Amniotic stem cell (primary cell): ENCODE data around the gene PRRT3.
A peak's percentile ranks its signal among the peaks of the same experiment; 100 is the strongest.
"Not testable (repeated sequence)": the region's sequence is repeated elsewhere in the genome, so short reads cannot be mapped to it uniquely, and the experiment has no call there.

Source experiments
- DNase-seq: peaks from one replicate; lab custom pipeline; 2025; lab: John Stamatoyannopoulos, UW

Gene PRRT3

DNA sequence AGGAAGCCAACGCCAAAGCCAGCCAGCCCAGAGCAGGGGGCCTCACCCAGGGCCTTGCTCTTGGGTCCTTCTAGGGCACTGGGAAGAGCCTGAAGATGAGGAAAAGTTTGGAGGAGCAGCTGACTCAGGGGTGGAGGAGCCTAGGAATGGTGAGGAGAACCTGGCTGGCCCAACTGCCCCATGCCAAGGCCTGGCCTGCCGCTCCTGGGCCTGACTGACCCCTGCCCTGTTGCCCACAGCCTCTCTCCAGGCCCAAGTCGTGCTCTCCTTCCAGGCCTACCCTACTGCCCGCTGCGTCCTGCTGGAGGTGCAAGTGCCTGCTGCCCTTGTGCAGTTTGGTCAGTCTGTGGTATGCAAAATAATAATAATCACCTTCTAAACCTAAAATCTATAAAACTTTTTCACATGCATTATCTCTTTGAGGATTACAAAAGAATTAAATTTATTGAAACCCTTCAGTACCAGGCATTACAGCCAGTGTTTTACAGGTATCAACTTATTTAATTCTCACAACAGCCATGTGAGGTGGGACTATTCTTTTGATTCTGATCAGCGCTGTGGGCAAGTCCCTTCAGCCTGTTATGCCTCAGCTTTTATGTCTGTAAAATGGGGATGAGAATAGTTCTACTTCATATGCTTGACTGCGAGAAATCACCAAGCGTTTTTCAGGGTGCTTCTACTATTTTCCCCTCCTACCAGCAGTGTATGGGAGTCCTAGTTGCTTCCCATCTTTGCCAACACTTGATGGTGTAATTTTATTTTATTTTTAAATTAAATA is 33.8 kb downstream of the PRRT3 start:
- no peak for DNase-seq

DNA sequence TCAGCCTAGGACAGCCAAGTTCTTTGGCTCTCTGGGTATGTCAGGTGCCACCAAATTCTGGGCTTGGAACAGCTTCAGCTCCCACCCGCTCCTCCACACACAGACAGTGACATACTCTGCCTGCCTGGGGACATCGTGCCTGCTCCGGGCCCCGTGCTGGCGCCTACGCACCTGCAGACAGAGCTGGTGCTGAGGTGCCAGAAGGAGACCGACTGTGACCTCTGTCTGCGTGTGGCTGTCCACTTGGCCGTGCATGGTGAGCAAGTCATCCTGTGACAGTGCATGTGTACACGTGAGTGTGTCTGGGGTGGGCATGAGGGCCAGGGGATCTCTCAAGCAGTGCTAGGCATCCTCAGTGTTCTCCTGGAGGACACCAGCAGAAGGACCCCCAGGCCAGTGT is 34.4 kb downstream of the PRRT3 start:
- no peak for DNase-seq

DNA sequence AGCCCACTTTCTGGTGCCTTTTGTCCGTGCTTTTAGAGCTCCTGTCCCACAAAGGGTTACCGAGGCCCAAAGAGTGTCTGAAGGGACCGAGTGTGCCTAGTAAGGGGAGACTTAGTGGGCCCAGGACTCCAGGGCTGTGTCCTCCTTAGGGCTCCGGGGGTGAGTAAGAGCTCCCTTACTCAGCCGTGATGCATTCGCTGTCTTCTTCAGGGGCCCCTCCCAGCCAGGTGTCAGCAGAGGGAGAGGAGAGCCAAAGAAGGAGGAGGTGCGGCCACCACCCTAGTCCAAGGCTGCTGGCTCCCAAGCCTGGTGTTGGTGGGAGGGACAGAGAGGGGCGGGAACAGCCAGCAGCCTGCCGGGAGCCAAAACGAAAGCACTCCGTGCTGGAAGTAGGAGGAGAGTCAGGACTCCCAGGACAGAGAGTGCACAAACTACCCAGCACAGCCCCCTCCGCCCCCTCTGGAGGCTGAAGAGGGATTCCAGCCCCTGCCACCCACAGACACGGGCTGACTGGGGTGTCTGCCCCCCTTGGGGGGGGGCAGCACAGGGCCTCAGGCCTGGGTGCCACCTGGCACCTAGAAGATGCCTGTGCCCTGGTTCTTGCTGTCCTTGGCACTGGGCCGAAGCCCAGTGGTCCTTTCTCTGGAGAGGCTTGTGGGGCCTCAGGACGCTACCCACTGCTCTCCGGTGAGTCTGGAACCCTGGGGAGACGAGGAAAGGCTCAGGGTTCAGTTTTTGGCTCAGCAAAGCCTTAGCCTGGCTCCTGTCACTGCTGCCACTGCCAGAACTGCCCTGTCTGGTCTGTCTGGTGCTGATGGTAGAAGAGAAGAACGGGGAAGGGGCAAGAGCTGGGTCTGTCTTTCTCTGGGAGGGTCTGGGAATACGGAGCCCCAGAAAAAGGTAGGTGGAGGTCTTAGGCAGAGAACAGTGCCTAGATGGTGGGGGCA is 35.2 kb downstream of the PRRT3 start, which contains the start of gene IL17RC:
Gene IL17RC (plus strand): TSS at position 365 of the 947 bp plus-strand sequence. CDS start 218 bp downstream, at position 583.
- DNase-seq: peak; percentile 72

DNA sequence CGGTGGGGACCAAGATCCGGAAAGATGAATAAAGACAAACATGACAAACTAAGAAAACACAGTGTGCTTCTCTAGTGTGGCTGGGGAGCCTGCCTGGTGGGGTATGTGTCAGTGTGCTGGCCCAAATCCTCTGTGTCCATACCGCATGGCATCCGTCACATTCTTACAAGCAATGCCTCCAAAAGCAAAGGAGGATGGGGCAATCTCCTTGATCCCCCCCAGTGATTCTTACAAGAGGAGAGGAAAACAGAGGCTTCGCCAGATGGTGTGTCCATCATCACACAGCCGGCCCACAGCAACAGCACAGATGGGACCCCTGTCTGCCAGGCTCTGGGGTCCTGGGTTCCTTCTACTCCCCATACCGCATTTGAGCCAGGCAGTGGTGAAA is 35.9 kb downstream of the PRRT3 start:
- DNase-seq: no peak

DNA sequence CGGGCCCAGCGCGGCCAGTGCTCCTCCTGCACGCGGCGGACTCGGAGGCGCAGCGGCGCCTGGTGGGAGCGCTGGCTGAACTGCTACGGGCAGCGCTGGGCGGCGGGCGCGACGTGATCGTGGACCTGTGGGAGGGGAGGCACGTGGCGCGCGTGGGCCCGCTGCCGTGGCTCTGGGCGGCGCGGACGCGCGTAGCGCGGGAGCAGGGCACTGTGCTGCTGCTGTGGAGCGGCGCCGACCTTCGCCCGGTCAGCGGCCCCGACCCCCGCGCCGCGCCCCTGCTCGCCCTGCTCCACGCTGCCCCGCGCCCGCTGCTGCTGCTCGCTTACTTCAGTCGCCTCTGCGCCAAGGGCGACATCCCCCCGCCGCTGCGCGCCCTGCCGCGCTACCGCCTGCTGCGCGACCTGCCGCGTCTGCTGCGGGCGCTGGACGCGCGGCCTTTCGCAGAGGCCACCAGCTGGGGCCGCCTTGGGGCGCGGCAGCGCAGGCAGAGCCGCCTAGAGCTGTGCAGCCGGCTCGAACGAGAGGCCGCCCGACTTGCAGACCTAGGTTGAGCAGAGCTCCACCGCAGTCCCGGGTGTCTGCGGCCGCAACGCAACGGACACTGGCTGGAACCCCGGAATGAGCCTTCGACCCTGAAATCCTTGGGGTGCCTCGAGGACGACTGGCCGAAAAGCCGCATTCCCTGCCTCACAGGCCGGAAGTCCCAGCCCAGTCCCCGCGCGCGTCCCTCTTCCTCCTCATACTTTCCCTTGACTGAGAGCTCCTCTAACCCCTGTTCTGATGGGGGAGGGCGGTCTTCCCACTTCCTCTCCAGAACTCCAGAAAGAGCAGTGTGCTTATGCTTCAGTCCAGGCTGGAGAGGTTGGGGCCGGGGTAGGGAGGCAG is 36.7 kb downstream of the PRRT3 start:
- no peak for DNase-seq

DNA sequence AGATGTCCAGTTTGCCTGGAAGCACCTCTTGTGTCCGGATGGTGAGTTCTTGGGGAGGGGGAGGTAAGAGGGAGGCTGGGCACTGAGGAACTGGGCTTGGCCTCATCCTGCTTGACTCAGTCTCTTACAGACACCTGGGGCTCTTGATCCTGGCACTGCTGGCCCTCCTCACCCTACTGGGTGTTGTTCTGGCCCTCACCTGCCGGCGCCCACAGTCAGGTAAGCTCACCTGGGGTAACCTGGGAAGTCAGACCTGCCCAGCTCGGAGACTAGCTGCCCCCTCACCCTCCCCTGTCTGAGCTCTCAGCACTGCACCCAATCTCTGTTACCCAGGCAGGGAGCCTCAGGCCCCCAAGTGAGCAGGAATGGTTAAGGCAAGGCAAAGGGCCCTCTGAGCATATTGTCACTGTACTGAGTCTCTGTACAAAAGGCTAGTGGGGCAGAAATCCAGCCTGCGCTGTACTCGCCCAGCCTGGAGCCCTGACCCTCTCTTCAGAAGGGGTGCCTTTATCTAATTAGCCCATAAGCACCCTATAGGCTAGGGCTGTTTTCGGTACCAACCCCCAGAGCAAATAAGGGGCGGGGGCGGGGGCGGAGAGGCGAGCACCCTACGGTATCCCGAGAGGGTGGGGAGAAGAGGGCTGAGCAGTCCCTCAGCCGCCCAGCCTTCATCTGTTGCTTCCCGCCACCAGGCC is 37.5 kb downstream of the PRRT3 start:
- no peak for DNase-seq

DNA sequence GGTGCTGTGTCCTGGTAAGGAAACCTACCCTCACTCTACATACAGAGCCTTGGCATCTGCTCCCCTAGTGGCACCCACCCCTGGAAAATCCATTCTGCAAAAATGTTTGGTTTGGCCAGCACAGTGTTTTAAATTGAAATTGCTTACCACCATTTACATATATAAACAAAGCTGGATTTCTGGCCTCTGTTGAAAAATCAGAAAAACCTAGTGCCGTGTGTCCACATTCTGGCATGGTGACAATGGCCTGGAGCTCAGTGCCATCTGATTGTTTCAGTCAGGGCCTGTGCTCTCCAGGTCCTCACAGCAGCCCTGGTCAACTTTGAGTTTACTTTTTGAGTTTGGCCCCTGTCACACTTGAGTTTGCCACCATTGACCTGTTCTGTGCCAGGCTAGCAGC is 38.2 kb downstream of the PRRT3 start:
- no peak for DNase-seq

DNA sequence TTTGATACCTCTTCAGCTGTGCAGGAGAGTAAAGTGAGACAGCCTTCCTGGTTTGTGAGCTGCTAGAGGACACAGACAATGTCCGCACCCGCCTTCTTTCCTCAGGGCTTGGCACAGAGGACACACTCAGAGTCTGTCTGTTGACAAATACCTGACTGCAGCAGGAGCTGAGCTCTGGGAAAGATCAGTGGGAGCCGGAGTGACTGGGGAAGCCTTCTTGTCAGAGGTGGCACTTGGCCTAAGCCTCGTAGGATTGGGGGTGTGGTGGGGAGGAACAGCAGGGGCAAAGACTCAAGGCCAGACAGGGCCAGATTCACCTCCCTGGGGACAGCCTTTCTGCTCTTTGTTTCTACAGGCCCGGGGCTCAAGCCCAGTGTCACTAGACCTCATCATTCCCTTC is 38.6 kb downstream of the PRRT3 start:
- DNase-seq: no peak

DNA sequence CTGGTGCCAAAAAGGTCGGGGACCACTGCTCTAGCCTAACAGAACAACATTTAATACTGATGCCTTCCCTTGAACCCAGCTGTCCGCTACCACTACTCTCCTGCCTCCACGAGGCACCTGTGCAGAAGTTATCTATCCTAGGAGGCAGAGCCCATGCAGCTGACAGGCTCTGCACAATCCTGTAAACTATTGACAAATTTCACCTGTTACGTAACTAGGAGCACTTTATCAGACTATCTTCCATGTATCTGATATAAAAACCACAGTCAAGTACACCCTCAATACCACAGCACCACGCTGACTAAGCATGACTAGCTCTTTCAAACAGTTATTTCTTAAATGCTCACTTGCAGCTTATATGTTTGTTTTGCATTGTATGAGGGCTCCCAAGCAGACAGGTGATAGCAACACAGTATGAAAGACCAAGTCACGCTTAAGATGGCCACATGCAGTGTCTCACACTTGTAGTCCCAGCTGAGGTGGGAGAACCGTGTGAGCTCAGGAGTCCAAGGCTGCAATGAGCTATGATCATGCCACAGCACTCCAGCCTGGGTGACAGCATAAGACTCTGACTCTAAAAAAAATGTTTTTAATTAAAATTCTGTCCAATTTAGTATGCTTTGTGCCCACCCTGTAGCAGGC is 39.8 kb downstream of the PRRT3 start:
- DNase-seq: no peak

DNA sequence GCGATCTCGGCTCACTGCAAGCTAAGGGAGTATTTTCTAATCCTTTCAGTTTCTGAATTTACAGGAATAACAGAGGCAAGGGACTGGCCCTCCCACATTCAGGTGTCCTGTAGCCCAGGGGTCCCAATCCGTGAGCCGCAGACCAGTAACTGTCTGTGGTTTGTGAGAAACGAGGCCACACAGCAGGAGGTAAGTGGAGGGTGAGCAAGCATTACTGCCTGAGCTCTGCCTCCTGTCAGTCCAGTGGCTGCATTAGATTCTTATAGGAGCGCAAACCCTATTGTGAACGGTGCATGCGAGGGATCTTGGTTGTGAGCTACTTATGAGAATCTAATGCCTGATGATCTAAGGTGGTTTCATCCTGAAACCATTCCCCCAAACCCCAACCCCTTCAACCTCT is 40.3 kb downstream of the PRRT3 start:
- no peak for DNase-seq

DNA sequence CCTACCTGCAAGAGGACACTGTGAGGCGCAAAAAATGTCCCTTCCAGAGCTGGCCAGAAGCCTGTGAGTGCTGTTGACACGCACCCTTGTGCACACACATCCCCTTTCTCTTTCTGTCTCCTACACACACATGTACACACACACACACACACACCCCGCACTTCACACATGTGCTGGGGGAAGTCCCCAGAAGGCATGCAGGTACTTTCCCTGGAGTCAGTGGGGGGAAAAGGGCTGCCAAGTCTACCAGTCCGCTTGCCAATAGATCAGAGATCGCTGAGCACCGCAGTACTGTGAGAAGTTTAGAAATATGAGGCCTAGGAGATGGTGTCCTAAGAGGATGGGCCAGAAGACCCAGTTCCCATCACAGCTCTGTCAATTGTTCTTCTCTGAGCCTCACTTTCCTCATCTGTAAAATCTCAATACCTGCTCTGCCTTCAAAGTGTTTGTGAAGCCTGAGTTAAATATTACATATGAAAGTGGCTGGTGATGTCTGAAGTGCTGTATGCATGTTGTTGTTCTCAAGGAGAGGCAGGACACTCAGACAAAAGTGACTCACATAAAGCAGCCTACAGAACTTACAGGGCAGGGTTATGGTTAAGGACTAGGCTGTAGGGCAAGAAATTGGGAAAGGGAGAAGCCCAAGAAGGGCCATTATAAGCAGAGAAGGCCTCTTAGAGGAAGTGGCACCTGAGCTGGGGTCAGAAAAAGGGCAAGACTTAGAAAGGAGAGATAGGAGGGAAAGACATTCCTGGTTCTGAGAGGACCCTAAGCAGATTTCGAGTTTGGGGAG is 42.8 kb downstream of the PRRT3 start:
- no peak for DNase-seq

DNA sequence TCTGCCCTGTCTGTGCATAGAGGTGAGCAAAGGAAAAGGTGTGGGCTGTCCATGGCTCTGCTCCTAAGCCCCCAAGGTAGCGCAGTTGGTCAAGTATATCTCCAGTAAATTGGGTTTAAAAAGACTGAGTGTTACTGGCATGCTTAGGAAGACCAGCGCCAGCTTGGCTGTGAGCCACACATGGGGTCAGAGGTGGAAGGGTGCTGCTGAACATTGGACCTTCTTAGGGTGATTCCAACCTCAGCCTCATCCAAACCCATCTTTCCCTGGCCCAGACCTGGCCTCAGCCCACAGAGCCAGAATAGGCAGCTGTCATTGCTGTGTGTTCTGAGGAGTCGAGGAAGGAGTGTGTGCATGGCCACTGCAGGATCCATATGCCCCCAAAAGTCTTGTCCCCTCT is 43.9 kb downstream of the PRRT3 start:
- no peak for DNase-seq

DNA sequence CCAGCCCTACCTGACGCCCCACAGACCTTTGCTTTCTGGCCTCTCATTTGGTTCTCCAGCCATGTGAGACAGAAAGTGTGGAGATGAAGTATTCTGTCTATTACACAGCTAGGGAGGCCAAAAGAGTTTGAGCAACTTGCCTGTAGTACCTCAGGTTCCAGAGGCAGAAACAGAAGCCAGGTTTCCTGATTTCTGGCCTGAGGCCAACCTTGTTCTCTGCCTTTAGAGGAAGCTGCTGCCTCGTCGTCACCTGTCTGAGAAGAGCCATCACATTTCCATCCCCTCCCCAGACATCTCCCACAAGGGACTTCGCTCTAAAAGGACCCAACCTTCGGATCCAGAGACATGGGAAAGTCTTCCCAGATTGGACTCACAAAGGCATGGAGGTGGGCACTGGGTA is 45.7 kb downstream of the PRRT3 start:
- DNase-seq: no peak

DNA sequence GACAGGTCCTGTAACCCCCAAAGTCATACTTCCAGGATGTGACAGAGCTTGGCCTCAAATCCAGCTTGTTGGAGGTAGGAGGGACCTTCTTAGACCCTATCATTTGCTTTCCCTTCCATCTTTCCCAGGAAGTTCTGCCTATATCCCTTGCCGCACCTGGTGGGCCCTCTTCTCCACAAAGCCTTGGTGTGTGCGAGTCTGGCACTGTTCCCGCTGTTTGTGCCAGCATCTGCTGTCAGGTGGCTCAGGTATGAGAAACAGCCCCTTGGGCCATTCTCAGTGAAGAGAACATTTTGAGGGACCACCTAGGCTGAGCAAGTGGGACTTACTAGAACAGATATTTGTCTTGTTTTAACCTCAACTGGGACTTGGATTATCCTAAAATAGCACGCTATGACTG is 48.3 kb downstream of the PRRT3 start:
- DNase-seq: no peak

DNA sequence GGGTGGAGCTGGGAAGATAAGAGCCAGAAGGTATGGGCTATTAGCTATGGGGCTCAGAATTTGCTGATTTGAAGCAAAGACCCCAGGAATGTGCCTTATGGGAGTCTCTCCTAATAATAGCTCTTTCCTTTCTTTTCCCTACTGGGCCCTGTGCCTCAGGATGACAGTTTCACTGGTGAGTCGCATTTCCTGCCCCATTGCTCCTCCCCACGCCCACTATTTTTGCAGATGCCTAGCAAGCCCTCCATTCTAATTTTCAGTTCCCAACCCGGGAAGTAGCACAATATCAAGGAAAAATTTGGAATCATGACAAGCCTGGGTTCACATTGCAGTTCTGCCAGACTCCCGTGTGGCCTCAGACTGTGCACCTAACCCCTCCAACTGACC is 49.0 kb downstream of the PRRT3 start:
- DNase-seq: no peak

DNA sequence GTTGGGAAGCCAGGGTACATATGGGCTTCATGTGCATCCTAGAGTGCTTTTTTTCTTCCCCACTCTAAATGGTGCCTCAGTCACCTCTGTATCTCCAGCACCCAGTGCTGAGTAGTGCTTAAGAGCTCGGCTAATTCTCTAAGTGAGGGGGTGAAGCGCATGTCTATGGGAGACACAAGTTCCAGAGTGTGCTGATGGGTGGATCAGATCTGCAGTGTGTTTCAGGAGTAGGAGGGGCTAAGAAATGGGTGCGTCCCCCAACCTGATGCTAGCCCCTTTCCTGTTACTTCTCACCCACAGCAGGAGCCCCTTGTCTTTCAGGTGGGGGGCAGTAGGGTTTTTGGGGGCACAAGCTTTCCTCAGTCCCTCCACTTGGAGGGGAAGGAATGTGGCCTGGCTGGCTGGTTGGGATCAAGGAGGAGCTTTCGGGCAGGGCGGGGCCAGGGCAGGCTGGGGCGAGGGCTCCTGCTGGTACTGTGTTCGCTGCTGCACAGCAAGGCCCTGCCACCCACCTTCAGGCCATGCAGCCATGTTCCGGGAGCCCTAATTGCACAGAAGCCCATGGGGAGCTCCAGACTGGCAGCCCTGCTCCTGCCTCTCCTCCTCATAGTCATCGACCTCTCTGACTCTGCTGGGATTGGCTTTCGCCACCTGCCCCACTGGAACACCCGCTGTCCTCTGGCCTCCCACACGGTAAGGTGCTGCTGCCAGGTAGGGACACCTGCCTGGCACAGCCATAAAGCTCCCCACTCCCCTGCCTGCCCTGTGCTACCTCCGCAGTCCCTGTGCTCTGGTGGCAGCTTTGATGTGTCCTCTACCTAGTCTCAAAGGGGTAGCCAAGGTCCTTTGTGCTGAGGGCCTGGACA is 49.6 kb downstream of the PRRT3 start, which contains the start of gene IL17RE:
Gene IL17RE (plus strand): TSS at position 477 of the 866 bp plus-strand sequence. CDS start 85 bp downstream, at position 562.
- no peak for DNase-seq

DNA sequence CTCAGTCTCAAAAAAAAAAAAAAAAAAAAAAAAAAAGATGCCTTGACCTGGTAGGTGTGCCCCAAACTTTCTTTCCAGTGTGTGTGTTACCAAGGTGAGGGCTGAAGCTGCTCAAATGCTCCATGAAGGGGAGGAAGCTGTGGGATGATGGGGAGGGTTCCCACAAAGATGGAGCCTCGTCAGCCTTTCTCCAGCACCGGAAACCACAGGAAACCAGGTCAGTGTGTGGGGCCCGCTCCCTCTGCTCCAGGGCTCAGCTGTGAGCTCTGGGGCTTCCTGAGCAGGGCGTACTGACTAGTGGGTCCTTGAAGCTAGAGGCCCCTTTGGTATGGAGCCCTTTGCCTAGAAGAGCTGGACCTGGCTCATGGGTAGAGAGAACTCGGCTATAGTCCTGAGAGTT is 50.2 kb downstream of the PRRT3 start:
- no peak for DNase-seq

DNA sequence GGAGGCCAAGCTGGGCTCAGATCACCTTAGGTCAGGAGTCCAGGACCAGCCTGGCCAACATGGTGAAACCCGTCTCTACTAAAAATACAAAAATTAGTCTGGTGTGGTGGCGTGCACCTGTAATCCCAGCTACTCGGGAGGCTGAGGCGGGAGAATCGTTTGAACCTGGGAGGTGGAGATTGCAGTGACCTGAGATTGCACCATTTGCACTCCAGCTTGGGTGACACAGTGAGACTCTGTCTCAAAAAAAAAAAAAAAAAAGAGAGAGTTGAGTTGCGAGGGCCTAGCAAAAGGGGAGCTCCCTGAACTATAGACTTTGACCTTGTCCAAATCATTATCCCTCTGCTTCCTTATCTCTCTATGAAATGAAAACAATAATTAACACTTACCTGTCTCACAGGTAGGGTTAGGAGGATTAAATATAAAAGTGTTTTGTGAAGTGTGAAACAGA is 51.2 kb downstream of the PRRT3 start:
- not testable (repeated sequence) for DNase-seq

DNA sequence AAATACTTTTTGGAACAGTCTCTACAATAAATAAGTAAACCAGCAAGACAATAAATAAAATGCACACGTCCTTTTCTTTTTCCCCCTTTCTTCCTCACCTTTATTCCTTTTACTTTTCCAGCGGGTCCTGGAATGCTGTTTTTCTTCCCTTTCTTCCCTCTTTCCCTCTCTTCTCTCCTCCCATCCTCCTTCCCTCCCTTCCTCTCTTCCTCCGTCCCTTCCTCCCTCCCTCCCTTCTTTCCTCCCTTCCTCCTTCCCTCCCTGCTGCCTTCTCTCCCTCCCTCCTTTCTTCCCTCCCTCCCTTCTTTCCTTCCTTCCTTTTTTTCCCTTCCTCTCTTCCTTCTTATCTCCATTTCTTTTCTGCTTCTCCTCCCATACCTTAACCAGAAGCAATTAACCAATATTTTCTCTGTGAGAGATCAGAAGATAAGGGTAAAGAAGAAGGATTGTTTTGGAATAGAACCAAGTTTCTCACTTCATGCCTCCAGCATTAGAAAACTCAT is 52.9 kb downstream of the PRRT3 start:
- DNase-seq: no peak
